ENCODE data around the gene DBNL.

DBNL gene

DNA sequence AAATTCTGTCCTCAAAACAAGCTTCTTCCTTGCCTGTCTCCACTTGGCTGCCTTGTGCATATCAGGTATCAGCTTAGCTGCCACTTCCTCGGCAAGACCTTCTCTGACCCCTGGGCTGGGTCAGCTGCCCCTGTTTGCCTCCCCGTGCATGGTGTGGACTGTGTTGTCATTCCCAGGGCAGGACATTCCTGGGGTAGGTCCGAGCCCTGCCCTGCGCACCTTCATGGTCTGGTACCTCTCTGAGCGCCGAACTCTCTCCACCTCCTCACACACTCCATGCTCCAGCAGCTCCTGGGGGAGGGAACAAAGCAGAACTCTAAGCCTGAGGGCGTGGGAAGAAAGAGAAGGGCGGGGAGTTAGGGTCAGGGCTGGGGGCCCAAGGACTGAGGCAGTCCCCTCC lies 34.0 kb downstream of the DBNL start:
- peak; percentile 46; the same call in 1 of the 2 replicates for TF ChIP-seq TCF12 (IDR thresholded peaks at IDR 0.05; ENCODE audit: low read depth)
- TF ChIP-seq, protein P1, sequence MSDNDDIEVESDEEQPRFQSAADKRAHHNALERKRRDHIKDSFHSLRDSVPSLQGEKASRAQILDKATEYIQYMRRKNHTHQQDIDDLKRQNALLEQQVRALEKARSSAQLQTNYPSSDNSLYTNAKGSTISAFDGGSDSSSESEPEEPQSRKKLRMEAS (IDR thresholded peaks at IDR 0.05): peak; percentile 60
- peak; percentile 64 for TF ChIP-seq TEAD4 (IDR thresholded peaks at IDR 0.05)
- TF ChIP-seq ZBTB7A (IDR thresholded peaks at IDR 0.05; ENCODE audit: low read depth): no peak

GRCh38 chr7:44079331-44080021 lies 35.0 kb downstream of the DBNL start:
- TF ChIP-seq CREB1 (IDR thresholded peaks at IDR 0.05; ENCODE audit: low read depth): no peak

GRCh38 chr7:44080118-44080517 lies 35.6 kb downstream of the DBNL start:
- TF ChIP-seq CEBPB (IDR thresholded peaks at IDR 0.05) (no peak), YY1 (IDR thresholded peaks at IDR 0.05; ENCODE audit: low read depth) (no peak), EP300 (IDR thresholded peaks at IDR 0.05; ENCODE audit: borderline replicate concordance) (no peak)

DNA sequence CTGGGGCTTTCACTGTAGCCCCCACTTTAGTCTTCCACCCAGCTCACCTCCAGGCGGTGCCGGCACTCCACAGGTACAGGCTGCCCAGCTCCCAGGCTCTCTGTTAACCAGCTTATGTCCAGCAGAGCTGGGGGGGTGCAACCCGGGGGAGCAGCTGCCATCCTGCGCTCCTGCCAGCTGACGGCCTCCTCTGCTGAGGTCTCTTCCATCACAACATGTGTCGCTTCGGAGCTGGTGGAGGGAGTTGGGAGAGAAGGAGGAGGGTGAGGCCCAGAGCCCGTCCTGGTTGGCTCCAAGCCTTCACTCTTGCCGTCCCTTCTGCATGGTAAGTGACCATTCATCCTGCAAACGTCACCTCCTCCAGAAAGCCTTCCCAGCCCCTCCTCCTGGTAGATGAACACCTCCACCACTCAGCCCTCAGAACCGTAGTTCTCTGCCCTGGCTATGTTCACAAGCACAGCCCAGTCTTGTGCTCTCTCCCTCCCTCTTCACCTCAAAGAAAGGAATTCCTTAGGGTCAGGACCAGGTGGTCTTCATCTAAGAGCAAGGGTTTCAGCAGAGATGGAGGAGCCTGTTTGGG lies 36.3 kb downstream of the DBNL start:
- TF ChIP-seq ZBTB7A (IDR thresholded peaks at IDR 0.05; ENCODE audit: low read depth): no peak
- no peak for TF ChIP-seq YY1 (IDR thresholded peaks at IDR 0.05; ENCODE audit: low read depth)
- TF ChIP-seq, protein P1 (IDR thresholded peaks at IDR 0.05): no peak
- TF ChIP-seq NFIC (IDR thresholded peaks at IDR 0.05): no peak
- TF ChIP-seq CREB1 (IDR thresholded peaks at IDR 0.05; ENCODE audit: low read depth): no peak
- no peak for TF ChIP-seq EGR1 (IDR thresholded peaks at IDR 0.05)
- no peak for TF ChIP-seq CEBPB (IDR thresholded peaks at IDR 0.05)
- TF ChIP-seq TAF1 (IDR thresholded peaks at IDR 0.05; ENCODE audit: low read depth): no peak
- TF ChIP-seq TEAD4 (IDR thresholded peaks at IDR 0.05): no peak
- no peak for TF ChIP-seq FOXM1 (IDR thresholded peaks at IDR 0.05; ENCODE audit: borderline replicate concordance, low read depth)
- no peak for TF ChIP-seq EP300 (IDR thresholded peaks at IDR 0.05; ENCODE audit: borderline replicate concordance)
- TF ChIP-seq, protein P2, sequence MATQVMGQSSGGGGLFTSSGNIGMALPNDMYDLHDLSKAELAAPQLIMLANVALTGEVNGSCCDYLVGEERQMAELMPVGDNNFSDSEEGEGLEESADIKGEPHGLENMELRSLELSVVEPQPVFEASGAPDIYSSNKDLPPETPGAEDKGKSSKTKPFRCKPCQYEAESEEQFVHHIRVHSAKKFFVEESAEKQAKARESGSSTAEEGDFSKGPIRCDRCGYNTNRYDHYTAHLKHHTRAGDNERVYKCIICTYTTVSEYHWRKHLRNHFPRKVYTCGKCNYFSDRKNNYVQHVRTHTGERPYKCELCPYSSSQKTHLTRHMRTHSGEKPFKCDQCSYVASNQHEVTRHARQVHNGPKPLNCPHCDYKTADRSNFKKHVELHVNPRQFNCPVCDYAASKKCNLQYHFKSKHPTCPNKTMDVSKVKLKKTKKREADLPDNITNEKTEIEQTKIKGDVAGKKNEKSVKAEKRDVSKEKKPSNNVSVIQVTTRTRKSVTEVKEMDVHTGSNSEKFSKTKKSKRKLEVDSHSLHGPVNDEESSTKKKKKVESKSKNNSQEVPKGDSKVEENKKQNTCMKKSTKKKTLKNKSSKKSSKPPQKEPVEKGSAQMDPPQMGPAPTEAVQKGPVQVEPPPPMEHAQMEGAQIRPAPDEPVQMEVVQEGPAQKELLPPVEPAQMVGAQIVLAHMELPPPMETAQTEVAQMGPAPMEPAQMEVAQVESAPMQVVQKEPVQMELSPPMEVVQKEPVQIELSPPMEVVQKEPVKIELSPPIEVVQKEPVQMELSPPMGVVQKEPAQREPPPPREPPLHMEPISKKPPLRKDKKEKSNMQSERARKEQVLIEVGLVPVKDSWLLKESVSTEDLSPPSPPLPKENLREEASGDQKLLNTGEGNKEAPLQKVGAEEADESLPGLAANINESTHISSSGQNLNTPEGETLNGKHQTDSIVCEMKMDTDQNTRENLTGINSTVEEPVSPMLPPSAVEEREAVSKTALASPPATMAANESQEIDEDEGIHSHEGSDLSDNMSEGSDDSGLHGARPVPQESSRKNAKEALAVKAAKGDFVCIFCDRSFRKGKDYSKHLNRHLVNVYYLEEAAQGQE (IDR thresholded peaks at IDR 0.05; ENCODE audit: low read depth): no peak
- no peak for TF ChIP-seq RAD21 (IDR thresholded peaks at IDR 0.05; ENCODE audit: low read depth)
- TF ChIP-seq, protein P3, sequence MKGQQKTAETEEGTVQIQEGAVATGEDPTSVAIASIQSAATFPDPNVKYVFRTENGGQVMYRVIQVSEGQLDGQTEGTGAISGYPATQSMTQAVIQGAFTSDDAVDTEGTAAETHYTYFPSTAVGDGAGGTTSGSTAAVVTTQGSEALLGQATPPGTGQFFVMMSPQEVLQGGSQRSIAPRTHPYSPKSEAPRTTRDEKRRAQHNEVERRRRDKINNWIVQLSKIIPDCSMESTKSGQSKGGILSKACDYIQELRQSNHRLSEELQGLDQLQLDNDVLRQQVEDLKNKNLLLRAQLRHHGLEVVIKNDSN (IDR thresholded peaks at IDR 0.05): no peak
- no peak for TF ChIP-seq TCF12 (IDR thresholded peaks at IDR 0.05; ENCODE audit: low read depth)

DNA sequence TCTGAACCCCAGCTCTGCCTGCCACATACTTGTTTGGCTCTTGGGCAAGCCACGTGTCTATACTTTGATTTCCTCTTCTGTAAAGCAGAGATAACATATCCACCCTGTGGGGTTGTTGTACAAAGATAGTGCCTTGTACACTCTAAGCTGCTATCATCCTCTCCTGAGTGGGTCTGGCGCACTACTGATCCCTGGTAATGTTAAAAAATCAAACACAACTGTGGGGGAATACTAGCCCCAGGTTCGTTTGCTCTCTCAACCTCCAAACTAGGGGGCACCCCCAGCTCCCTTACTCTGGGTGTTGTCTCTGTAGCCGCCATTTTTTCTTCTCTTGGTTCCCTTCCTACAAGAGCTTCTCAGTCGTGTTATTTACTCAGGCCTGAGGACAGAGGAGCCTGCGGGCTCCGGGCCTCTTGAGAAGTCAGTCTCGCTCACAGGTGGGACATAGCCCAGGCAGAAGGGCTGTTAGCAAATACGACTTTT lies 36.8 kb downstream of the DBNL start:
- no peak for TF ChIP-seq RAD21 (IDR thresholded peaks at IDR 0.05; ENCODE audit: low read depth)
- TF ChIP-seq FOXM1 (IDR thresholded peaks at IDR 0.05; ENCODE audit: borderline replicate concordance, low read depth): no peak
- TF ChIP-seq TEAD4 (IDR thresholded peaks at IDR 0.05): no peak
- TF ChIP-seq, protein P2 (IDR thresholded peaks at IDR 0.05; ENCODE audit: low read depth): no peak
- TF ChIP-seq, protein P1 (IDR thresholded peaks at IDR 0.05): no peak
- no peak for TF ChIP-seq TAF1 (IDR thresholded peaks at IDR 0.05; ENCODE audit: low read depth)
- TF ChIP-seq, protein P3 (IDR thresholded peaks at IDR 0.05): no peak
- no peak for TF ChIP-seq NFIC (IDR thresholded peaks at IDR 0.05)
- no peak for TF ChIP-seq TCF12 (IDR thresholded peaks at IDR 0.05; ENCODE audit: low read depth)
- no peak for TF ChIP-seq YY1 (IDR thresholded peaks at IDR 0.05; ENCODE audit: low read depth)

DNA sequence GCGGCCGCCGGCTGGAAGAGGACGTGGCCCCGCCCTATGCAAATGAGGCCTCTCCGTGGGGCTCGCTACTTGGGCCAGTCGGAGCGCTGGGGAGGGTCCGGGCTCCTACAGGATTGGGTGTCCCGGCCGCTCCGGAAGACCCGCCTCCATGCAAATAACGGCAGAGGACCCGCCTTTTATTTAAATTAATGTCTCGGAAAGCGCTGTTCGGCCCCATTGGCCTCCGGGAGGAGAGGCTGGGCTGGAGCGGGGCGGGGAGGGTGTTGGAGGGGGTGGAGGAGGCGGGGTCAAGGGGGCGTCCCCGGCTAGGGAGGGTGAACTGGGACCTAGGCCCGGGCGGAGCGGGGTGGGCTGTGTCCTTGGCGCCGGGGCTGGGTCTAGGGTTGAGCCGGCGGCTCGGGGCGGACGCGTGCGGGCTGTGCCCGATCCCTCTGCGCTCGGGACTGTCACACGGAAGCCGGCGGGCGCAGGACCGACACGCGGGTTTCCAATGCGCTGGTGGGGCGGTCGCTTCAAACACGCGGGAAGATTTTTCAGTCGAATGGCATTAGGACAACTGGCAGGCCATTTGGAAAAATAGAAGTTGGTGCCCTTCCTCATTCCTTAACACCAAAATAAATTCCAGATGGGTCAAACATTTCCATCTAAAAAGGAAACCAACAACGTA lies 38.2 kb downstream of the DBNL start:
- TF ChIP-seq, protein P1 (IDR thresholded peaks at IDR 0.05): peak; percentile 85
- TF ChIP-seq, protein P2 (IDR thresholded peaks at IDR 0.05; ENCODE audit: low read depth): no peak
- TF ChIP-seq TCF12 (IDR thresholded peaks at IDR 0.05; ENCODE audit: low read depth) (0 out of 2 replicates have a peak, but pooled peaks have one; percentile 15), ZBTB7A (IDR thresholded peaks at IDR 0.05; ENCODE audit: low read depth) (peak; percentile 89)

All from Ishikawa (cell line).